Hepatocyte (in vitro differentiated cells): ENCODE data around the gene TMEM176B. TPM values are rescaled to one million over a fixed set of nuclear protein-coding genes. Genes with fewer than 3 reads are reported as not detected.

ENCODE experiments used
- DNase-seq: peaks from one replicate; pipeline ENCODE4 v3.0.0-alpha.2; 2016; ENCODE audit warnings: low spot score
- H2AFZ ChIP-seq: fragments of 200-600 bp; sonication (generic); 2 replicates; pipeline ENCODE4 v1.6.0; 2016; ENCODE audit warnings: antibody characterized with exemption, mild to moderate bottlenecking
- H3K27ac ChIP-seq: fragments of 200-600 bp; sonication (generic); 2 replicates; pipeline ENCODE4 v1.5.1; 2016; ENCODE audit warnings: mild to moderate bottlenecking
- H3K27me3 ChIP-seq: fragments of 200-600 bp; sonication (generic); 2 replicates; pipeline ENCODE4 v1.6.1; 2016
- H3K36me3 ChIP-seq: fragments of 200-600 bp; sonication (generic); replicated peaks from 2 replicates; pipeline ENCODE4 v1.5.1; 2016; ENCODE audit warnings: low read depth; ENCODE audit not compliant: insufficient read depth
- H3K4me1 ChIP-seq: fragments of 200-600 bp; sonication (generic); 2 replicates; pipeline ENCODE4 v1.5.1; 2016; ENCODE audit warnings: mild to moderate bottlenecking, moderate library complexity; ENCODE audit not compliant: insufficient read depth
- H3K4me2 ChIP-seq: fragments of 200-600 bp; sonication (generic); 2 replicates; pipeline ENCODE4 v1.6.0; 2016
- H3K4me3 ChIP-seq: fragments of 200-600 bp; sonication (generic); 2 replicates; pipeline ENCODE4 v1.5.1; 2016; ENCODE audit warnings: mild to moderate bottlenecking
- H3K79me2 ChIP-seq: fragments of 200-600 bp; sonication (generic); 2 replicates; pipeline ENCODE4 v1.6.0; 2017; ENCODE audit warnings: mild to moderate bottlenecking
- H3K9me2 ChIP-seq: fragments of 200-600 bp; sonication (generic); replicated peaks from 2 replicates; pipeline ENCODE4 v1.6.0; 2017; ENCODE audit warnings: mild to moderate bottlenecking; ENCODE audit not compliant: insufficient read depth
- H3K9me3 ChIP-seq: fragments of 200-600 bp; sonication (generic); 2 replicates; pipeline ENCODE4 v1.5.1; 2016; ENCODE audit warnings: low read depth, mild to moderate bottlenecking
- H4K20me1 ChIP-seq: fragments of 200-600 bp; sonication (generic); 2 replicates; pipeline ENCODE4 v1.6.0; 2016; ENCODE audit warnings: mild to moderate bottlenecking; ENCODE audit not compliant: insufficient read depth, poor library complexity, severe bottlenecking
- EZH2 ChIP-seq: fragments of 200-600 bp; sonication (generic); IDR thresholded peaks from 2 replicates; pipeline ENCODE4 v1.6.1; 2016; ENCODE audit warnings: antibody characterized with exemption, mild to moderate bottlenecking, borderline replicate concordance
- EZH2phosphoT487 ChIP-seq: fragments of 200-600 bp; sonication (generic); IDR thresholded peaks from one replicate; pipeline ENCODE4 v1.6.1; 2018; ENCODE audit warnings: antibody characterized with exemption, mild to moderate bottlenecking, low read depth, moderate library complexity; ENCODE audit not compliant: unreplicated experiment, severe bottlenecking
- WGBS: methylation state at CpG from one replicate; pipeline ENCODE4 v1.1.6; 2016; ENCODE audit warnings: low lambda C conversion rate; ENCODE audit errors: missing lambda C conversion rate; 5-methylcytosine and 5-hydroxymethylcytosine counted together
- polyA plus RNA-seq: library from polyadenylated mRNA; unstranded; fragments of >200 nt; fragmentation: Nextera tagmentation; extraction: Ambion mirVana; gene quantifications from 2 replicates; pipeline ENCODE4 v1.2.1, GENCODE V29; 2016
- total RNA-seq: library from RNA; depleted of rRNA; stranded (reverse); fragments of >200 nt; gene quantifications from 2 replicates; pipeline ENCODE4 v1.2.3, GENCODE V29; 2014
- TF ChIP-seq, protein P1 (sequence below): fragments of 200-600 bp; sonication (generic); IDR thresholded peaks from 2 replicates; pipeline ENCODE4 v1.5.1; 2016; ENCODE audit warnings: antibody characterized with exemption, mild to moderate bottlenecking; ENCODE audit not compliant: poor library complexity

The TMEM176B gene
- total and polyA plus RNA-seq, 2 experiments from 2014 or later, result 200 to 204 TPM

DNA sequence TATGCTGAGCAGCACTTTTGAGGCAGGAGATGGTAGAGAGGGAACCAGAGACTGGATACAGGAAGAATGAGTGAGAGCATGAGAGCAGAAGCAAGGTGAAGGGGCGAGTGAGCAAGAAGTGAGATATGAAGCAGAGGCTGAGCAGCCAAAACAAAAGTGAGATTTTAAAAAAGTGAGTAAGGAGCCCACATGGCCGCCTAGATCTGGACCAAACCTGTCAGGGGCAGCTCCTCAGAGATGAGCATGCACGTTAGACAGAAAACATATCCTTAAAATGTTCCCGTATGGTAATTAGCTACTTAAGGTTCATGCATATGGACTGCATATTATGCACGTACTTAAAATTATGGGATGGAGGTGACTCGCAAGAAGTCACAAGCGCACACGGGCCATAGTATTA, 22.9 kb upstream of the TMEM176B start:
- Histone ChIP-seq H4K20me1 (no peaks in the 10 kb centered on the region), H3K27ac (no peak overlapping the region)

DNA sequence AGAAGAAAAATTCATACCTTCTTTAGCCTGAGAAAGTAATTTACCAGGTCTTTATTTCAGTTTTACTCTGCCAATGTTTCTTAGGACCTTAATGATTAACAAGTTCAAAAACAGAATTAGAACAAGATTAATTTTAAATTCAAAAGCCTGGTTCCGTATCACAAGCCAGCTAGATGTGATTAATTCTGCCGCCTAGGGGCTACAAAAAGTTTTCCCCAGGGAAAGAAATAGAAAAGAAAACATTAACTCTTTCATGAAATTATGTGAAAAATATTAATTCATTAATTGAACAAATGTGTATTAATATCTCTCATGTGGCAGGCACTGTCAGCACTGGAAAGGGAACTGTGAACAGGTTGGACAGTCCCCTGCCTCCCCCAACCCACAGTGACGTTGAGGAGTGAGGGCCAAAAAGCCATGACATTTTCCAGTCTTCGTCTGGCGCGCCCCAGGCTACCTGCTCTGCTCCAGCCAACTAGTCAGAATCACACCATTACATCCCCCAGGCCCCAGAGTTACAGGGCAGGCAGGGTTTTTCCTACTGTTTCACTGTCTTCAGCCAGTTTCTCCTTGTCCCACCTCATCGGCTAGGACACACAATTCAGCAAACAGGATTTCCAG, 20.5 kb upstream of the TMEM176B start:
- Histone ChIP-seq H3K4me2 (no peak overlapping the region), H3K4me3 (no peak overlapping the region), H3K79me2 (no peaks in the 10 kb centered on the region), H2AFZ (no peak overlapping the region), H4K20me1 (no peaks in the 10 kb centered on the region), H3K27ac (no peak overlapping the region), H3K4me1 (no peaks in the 10 kb centered on the region), H3K9me3 (peaks cover 7% of the 10 kb centered on the region), H3K27me3 (no peaks in the 10 kb centered on the region), H3K9me2 (no peaks in the 10 kb centered on the region), H3K36me3 (no peaks in the 10 kb centered on the region)
- DNase-seq, result no peak
- TF ChIP-seq EZH2 (no peak), EZH2phosphoT487 (no peak)
- TF ChIP-seq, protein P1, sequence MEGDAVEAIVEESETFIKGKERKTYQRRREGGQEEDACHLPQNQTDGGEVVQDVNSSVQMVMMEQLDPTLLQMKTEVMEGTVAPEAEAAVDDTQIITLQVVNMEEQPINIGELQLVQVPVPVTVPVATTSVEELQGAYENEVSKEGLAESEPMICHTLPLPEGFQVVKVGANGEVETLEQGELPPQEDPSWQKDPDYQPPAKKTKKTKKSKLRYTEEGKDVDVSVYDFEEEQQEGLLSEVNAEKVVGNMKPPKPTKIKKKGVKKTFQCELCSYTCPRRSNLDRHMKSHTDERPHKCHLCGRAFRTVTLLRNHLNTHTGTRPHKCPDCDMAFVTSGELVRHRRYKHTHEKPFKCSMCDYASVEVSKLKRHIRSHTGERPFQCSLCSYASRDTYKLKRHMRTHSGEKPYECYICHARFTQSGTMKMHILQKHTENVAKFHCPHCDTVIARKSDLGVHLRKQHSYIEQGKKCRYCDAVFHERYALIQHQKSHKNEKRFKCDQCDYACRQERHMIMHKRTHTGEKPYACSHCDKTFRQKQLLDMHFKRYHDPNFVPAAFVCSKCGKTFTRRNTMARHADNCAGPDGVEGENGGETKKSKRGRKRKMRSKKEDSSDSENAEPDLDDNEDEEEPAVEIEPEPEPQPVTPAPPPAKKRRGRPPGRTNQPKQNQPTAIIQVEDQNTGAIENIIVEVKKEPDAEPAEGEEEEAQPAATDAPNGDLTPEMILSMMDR, result no peak
- WGBS, result 73% methylated on average over 7 of the region's 7 CpGs

More for the DNA sequence above, 22.9 kb upstream of the TMEM176B start:
- no peak for DNase-seq
- Histone ChIP-seq H3K79me2 (no peaks in the 10 kb centered on the region), H3K27me3 (no peaks in the 10 kb centered on the region), H3K9me2 (no peaks in the 10 kb centered on the region), H3K36me3 (no peaks in the 10 kb centered on the region), H3K4me3 (no peak overlapping the region), H3K4me1 (no peaks in the 10 kb centered on the region), H3K4me2 (no peak overlapping the region), H2AFZ (no peak overlapping the region), H3K9me3 (no peaks in the 10 kb centered on the region)
- 94% methylated on average over 8 of the region's 8 CpGs for WGBS
- TF ChIP-seq EZH2phosphoT487 (no peak), EZH2 (no peak)
- TF ChIP-seq, protein P1, result no peak

DNA sequence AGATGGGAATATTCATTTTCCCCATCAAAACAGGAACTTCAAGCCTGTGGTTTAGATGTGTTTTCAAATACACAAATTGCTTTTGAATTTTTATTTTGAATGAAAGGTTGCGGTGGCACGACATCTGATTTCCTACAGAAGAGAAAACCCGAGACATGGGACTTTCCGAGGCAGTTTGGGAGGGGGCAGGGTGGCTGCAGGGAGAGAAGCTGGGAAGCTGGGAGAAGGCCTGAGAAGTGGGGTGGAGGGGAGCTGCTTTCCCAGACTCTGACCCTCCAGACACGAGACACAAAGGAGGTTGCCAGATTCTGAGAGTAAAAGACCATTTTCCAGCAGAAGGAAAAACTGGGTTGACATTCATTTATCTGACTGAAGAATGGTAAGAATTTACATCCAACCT, 20.0 kb upstream of the TMEM176B start:
- no peak overlapping the region for H2AFZ ChIP-seq
- no peak overlapping the region for H3K27ac ChIP-seq
- WGBS, result 72% methylated on average over 5 of the region's 5 CpGs
- H3K9me3 ChIP-seq, result peaks cover 7% of the 10 kb centered on the region
- no peaks in the 10 kb centered on the region for H3K36me3 ChIP-seq
- TF ChIP-seq, protein P1, result no peak
- TF ChIP-seq EZH2phosphoT487, result no peak
- TF ChIP-seq EZH2, result no peak
- no peaks in the 10 kb centered on the region for H3K4me1 ChIP-seq
- no peaks in the 10 kb centered on the region for H3K27me3 ChIP-seq
- H3K9me2 ChIP-seq, result no peaks in the 10 kb centered on the region
- H3K4me2 ChIP-seq, result no peak overlapping the region
- no peaks in the 10 kb centered on the region for H4K20me1 ChIP-seq
- DNase-seq, result no peak
- H3K4me3 ChIP-seq, result no peak overlapping the region
- H3K79me2 ChIP-seq, result no peaks in the 10 kb centered on the region
